IMR-90 (cell line): ENCODE measurements around the gene SLC28A2.
"Not testable (repeated sequence)": the region's sequence is repeated elsewhere in the genome, so short reads cannot be mapped to it uniquely, and the experiment has no call there.

Source experiments
- CEBPB ChIP-seq: IDR thresholded peaks from 2 replicates; pipeline ENCODE4 v1.6.1; 2012; ENCODE audit warnings: low read depth, low read length, improper control_type of control experiment
- CHD1 ChIP-seq: IDR thresholded peaks from 2 replicates; pipeline ENCODE4 v1.6.1; 2012; ENCODE audit warnings: low read depth, low read length, improper control_type of control experiment
- CTCF ChIP-seq: conservative IDR thresholded peaks from 2 replicates; pipeline ENCODE4 v1.5.1; 2012; ENCODE audit warnings: mild to moderate bottlenecking, low read depth, low read length, improper control_type of control experiment
- ELK1 ChIP-seq: fragments of 150-350 bp; IDR thresholded peaks from 2 replicates; pipeline ENCODE4 v1.6.1; 2016; ENCODE audit warnings: low read depth, mild to moderate bottlenecking, low read length, moderate library complexity, borderline replicate concordance
- FOS ChIP-seq: fragments of 150-350 bp; IDR thresholded peaks from 2 replicates; pipeline ENCODE4 v1.6.1; 2016; ENCODE audit warnings: low read depth, low read length
- MAZ ChIP-seq: IDR thresholded peaks from 2 replicates; pipeline ENCODE4 v1.6.1; 2012; ENCODE audit warnings: low read depth, mild to moderate bottlenecking, low read length, improper control_type of control experiment, moderate library complexity, borderline replicate concordance
- NFE2L2 ChIP-seq: fragments of 150-350 bp; IDR thresholded peaks from 2 replicates; pipeline ENCODE4 v1.6.1; 2016; ENCODE audit warnings: low read depth, mild to moderate bottlenecking, low read length
- POLR2A ChIP-seq: IDR thresholded peaks from 2 replicates; pipeline ENCODE4 v1.6.1; 2012; ENCODE audit warnings: mild to moderate bottlenecking, low read depth, low read length
- RAD21 ChIP-seq: IDR thresholded peaks from 2 replicates; pipeline ENCODE4 v1.6.1; 2012; ENCODE audit warnings: low read length, improper control_type of control experiment
- RCOR1 ChIP-seq: IDR thresholded peaks from 2 replicates; pipeline ENCODE4 v1.6.1; 2012; ENCODE audit warnings: mild to moderate bottlenecking, low read length, improper control_type of control experiment; ENCODE audit not compliant: insufficient replicate concordance
- SMC3 ChIP-seq: fragments of 150-350 bp; IDR thresholded peaks from 2 replicates; pipeline ENCODE4 v1.6.1; 2016; ENCODE audit warnings: low read depth, mild to moderate bottlenecking, antibody characterized with exemption, low read length, moderate library complexity
- USF2 ChIP-seq: fragments of 150-350 bp; IDR thresholded peaks from 2 replicates; pipeline ENCODE4 v1.6.1; 2017; ENCODE audit warnings: mild to moderate bottlenecking, antibody characterized with exemption, low read length, low read depth

GRCh38 chr15:45314117-45314516 is 62.1 kb downstream of the SLC28A2 start:
- TF ChIP-seq MAZ, CTCF, SMC3, USF2, CEBPB, FOS, ELK1, RCOR1, POLR2A, NFE2L2, CHD1, RAD21: not testable (repeated sequence)
